Fibroblast of villous mesenchyme (primary cell): Measurements from ENCODE around the gene FPR2. TPM values are rescaled to one million over a fixed set of nuclear protein-coding genes. Genes with fewer than 3 reads are reported as not detected.
A peak's percentile ranks its signal among the peaks of the same experiment; 100 is the strongest.
"Not testable (repeated sequence)": the region's sequence is repeated elsewhere in the genome, so short reads cannot be mapped to it uniquely, and the experiment has no call there.

Experiments used
- DNase-seq: peaks from one replicate; pipeline ENCODE4 v3.0.0-alpha.2; 2010; ENCODE audit warnings: low read depth
- H3K4me3 ChIP-seq: 2 replicates; pipeline ENCODE4 v1.5.1; 2011; ENCODE audit warnings: low read depth, mild to moderate bottlenecking, low read length
- CTCF ChIP-seq: IDR thresholded peaks from 2 replicates; pipeline ENCODE4 v1.5.1; 2012; ENCODE audit warnings: low read depth, mild to moderate bottlenecking, low read length; ENCODE audit not compliant: insufficient read depth
- total RNA-seq: library from RNA; depleted of rRNA; stranded (reverse); fragments of >200 nt; gene quantifications from 2 replicates; pipeline ENCODE4 v1.2.3, GENCODE V29; 2012

The FPR2 gene
- total RNA-seq, 1 donor: not detected

GRCh38 chr19:51799034-51799773, 38.2 kb downstream of the FPR2 start:
- no peak overlapping the region for H3K4me3 ChIP-seq
- TF ChIP-seq CTCF: peak; percentile 21
- peak; percentile 98 for DNase-seq

- H3K4me3 ChIP-seq: no peak overlapping the region
- no peak for DNase-seq
- no peak for TF ChIP-seq CTCF
Observed at GRCh38 chr19:51799774-51800472, 38.9 kb downstream of the FPR2 start.

- TF ChIP-seq CTCF: no peak
- peak; percentile 99 for DNase-seq
- no peak overlapping the region for H3K4me3 ChIP-seq
Observed at GRCh38 chr19:51800473-51801244, 39.7 kb downstream of the FPR2 start.

GRCh38 chr19:51802775-51803174, 41.8 kb downstream of the FPR2 start:
- no peak for DNase-seq
- TF ChIP-seq CTCF: no peak
- H3K4me3 ChIP-seq: no peak overlapping the region

- no peak overlapping the region for H3K4me3 ChIP-seq
- TF ChIP-seq CTCF: no peak
- no peak for DNase-seq
Observed at GRCh38 chr19:51803519-51803918, 42.5 kb downstream of the FPR2 start.

GRCh38 chr19:51803967-51804366, 43.0 kb downstream of the FPR2 start:
- TF ChIP-seq CTCF: no peak
- H3K4me3 ChIP-seq: no peak overlapping the region
- no peak for DNase-seq

GRCh38 chr19:51804789-51805188, 43.8 kb downstream of the FPR2 start:
- H3K4me3 ChIP-seq: not testable (repeated sequence)
- DNase-seq: peak; percentile 94

GRCh38 chr19:51805396-51805795, 44.4 kb downstream of the FPR2 start:
- not testable (repeated sequence) for DNase-seq, H3K4me3 ChIP-seq

- not testable (repeated sequence) for DNase-seq, H3K4me3 ChIP-seq
Observed at GRCh38 chr19:51806571-51806970, 45.6 kb downstream of the FPR2 start.
